IMR-90 (cell line): Measurements from ENCODE around the gene CDHR3.

ENCODE experiments used
- BHLHE40 ChIP-seq: fragments of 150-350 bp; IDR thresholded peaks from 2 replicates; pipeline ENCODE4 v1.6.1; 2016; ENCODE audit warnings: mild to moderate bottlenecking, low read depth, low read length
- CTCF ChIP-seq: conservative IDR thresholded peaks from 2 replicates; pipeline ENCODE4 v1.5.1; 2012; ENCODE audit warnings: mild to moderate bottlenecking, low read depth, low read length, improper control_type of control experiment
- FOS ChIP-seq: fragments of 150-350 bp; IDR thresholded peaks from 2 replicates; pipeline ENCODE4 v1.6.1; 2016; ENCODE audit warnings: low read depth, low read length
- MAZ ChIP-seq: IDR thresholded peaks from 2 replicates; pipeline ENCODE4 v1.6.1; 2012; ENCODE audit warnings: low read depth, mild to moderate bottlenecking, low read length, improper control_type of control experiment, moderate library complexity, borderline replicate concordance
- POLR2A ChIP-seq: IDR thresholded peaks from 2 replicates; pipeline ENCODE4 v1.6.1; 2012; ENCODE audit warnings: mild to moderate bottlenecking, low read depth, low read length
- RAD21 ChIP-seq: IDR thresholded peaks from 2 replicates; pipeline ENCODE4 v1.6.1; 2012; ENCODE audit warnings: low read length, improper control_type of control experiment
- RFX5 ChIP-seq: IDR thresholded peaks from 2 replicates; pipeline ENCODE4 v1.8.0; 2012; ENCODE audit warnings: low read depth, mild to moderate bottlenecking, low read length, moderate library complexity

GRCh38 chr7:106053109-106053508, 90.0 kb downstream of the CDHR3 start:
- TF ChIP-seq POLR2A (no peak), RAD21 (no peak), FOS (no peak), CTCF (no peak), BHLHE40 (no peak), RFX5 (no peak), MAZ (no peak)
